Activated naive CD8-positive, alpha-beta T cell treated with anti-CD3 and anti-CD28 coated beads for 36 hours (primary cell): Measurements from ENCODE around the gene GUCA2A. TPM values are rescaled to one million over a fixed set of nuclear protein-coding genes. Genes with fewer than 3 reads are reported as not detected.

Experiments
- DNase-seq: peaks from one replicate; pipeline ENCODE4 v3.0.0; 2021
- H3K27ac Mint-ChIP-seq: one replicate; pipeline ENCODE4 v1.8.0; 2022; ENCODE audit warnings: mild to moderate bottlenecking, moderate library complexity, mixed read lengths
- H3K27me3 Mint-ChIP-seq: one replicate; pipeline ENCODE4 v1.8.0; 2022; ENCODE audit warnings: mild to moderate bottlenecking, mixed read lengths
- H3K36me3 Mint-ChIP-seq: one replicate; pipeline ENCODE4 v1.8.0; 2021; ENCODE audit warnings: mild to moderate bottlenecking, mixed read lengths
- H3K4me1 Mint-ChIP-seq: one replicate; pipeline ENCODE4 v1.8.0; 2021; ENCODE audit warnings: mixed read lengths
- H3K4me3 Mint-ChIP-seq: one replicate; pipeline ENCODE4 v1.8.0; 2022; ENCODE audit warnings: mild to moderate bottlenecking, moderate library complexity, mixed read lengths
- H3K9me3 Mint-ChIP-seq: one replicate; pipeline ENCODE4 v1.8.0; 2022; ENCODE audit warnings: mixed read lengths
- total RNA-seq, 2 experiments: library from RNA; stranded (reverse); gene quantifications; one replicate each; pipeline ENCODE4 v1.2.3, GENCODE V29; 2021

The GUCA2A gene
- total RNA-seq, 2 experiments from 2014 or later: not detected

DNA sequence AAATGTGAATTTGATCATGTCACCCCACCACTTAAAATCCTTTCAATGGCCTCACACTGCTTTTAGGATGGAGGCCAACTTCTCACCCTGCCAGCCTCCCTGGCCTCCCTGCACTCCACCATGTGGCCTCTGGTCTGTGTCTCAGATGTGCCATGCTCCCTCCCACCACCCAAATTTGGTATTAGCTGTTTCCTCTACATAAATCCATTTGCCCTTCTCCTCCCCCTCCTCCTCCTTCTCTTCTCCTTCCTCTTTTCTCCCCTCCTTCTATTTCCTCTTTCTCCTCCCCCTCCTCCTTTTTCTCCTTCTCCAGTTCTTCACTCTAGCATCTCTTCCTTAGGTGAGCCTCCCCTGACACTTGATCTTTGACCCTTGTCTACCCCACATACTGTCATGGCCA, 28.1 kb downstream of the GUCA2A start:
- no peak for DNase-seq
- H3K4me3 Mint-ChIP-seq: no peak overlapping the region
- H3K4me1 Mint-ChIP-seq: no peaks in the 10 kb centered on the region
- H3K27me3 Mint-ChIP-seq: no peaks in the 10 kb centered on the region
- no peaks in the 10 kb centered on the region for H3K36me3 Mint-ChIP-seq
- no peak overlapping the region for H3K27ac Mint-ChIP-seq
- no peaks in the 10 kb centered on the region for H3K9me3 Mint-ChIP-seq

DNA sequence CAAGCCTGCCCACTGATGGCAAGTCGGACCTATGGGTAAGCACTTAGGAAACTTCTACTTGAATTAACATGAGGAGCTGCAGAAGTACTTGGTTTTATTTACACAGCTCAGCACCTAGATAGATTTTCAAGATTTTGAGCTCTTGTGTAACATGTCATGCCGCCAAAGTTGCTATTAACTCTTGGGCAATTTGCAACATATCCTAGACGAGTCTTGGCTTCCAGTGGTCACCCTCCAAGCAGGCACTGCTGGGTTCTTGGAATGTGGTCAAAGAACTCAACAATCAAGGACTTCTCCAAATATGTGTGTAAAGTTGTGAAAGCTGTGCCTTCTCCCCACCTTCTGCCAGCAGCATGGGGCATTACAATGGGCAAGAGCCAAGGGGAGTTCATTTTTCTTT, 29.1 kb downstream of the GUCA2A start:
- H3K9me3 Mint-ChIP-seq: no peaks in the 10 kb centered on the region
- H3K27ac Mint-ChIP-seq: no peak overlapping the region
- no peaks in the 10 kb centered on the region for H3K4me1 Mint-ChIP-seq
- H3K4me3 Mint-ChIP-seq: no peak overlapping the region
- H3K27me3 Mint-ChIP-seq: no peaks in the 10 kb centered on the region
- DNase-seq: no peak
- H3K36me3 Mint-ChIP-seq: no peaks in the 10 kb centered on the region

DNA sequence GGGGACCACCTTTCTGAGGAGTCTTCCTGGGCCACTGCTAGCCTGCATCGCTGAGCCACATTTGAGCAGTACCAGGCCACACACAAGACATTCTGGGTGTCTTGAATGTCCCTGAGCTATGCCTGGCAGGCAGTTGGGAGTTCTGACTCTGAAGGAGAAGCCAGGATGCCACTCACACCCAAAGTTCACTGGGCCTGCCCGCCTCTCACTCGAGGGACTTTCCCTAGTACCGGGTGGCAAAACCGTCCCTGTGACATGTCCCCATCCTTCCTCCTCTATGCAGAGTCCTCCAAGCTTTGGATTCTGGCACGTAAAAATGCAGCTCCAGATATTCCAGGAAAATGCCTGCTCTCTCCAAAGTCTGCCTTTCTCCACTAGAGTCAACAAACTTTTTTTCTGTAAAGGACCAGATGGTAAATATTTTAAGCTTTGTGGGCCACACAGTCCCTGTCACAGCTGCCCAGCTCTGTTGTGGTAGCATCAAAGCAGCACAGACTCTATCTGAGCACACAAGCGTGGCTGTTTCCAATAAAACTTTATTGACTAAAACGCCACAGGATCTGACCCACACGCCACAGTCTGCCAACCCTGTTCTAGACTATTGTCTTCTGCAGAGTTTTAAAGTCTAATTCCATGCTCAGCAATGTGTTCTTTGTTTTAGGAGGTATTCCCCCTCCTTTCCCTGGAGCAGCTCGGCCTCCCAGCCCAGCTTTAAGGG, 30.6 kb downstream of the GUCA2A start:
- no peaks in the 10 kb centered on the region for H3K9me3 Mint-ChIP-seq
- H3K4me3 Mint-ChIP-seq: no peak overlapping the region
- peaks cover 10% of the 10 kb centered on the region for H3K27me3 Mint-ChIP-seq
- H3K4me1 Mint-ChIP-seq: no peaks in the 10 kb centered on the region
- no peak for DNase-seq
- H3K36me3 Mint-ChIP-seq: no peaks in the 10 kb centered on the region
- no peak overlapping the region for H3K27ac Mint-ChIP-seq

DNA sequence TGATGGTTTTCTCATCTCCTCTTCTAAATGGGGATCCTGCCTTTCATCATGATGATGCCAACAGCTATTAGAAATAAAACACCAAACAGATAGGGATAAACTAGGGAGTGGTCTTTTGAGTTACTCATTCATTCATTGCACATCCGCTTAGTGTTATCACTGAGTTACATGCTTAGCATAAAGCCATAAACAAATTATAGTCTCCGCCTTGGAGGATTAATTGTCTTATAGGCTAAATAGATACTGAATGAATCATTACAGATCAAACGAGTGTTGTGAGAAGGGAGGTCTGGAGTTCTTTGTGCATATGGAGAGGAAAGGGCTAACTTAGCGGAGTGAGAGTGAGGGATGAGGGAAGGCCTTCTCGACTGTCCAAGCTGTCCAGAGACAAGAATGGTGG, 31.2 kb downstream of the GUCA2A start:
- no peak for DNase-seq
- H3K4me1 Mint-ChIP-seq: no peaks in the 10 kb centered on the region
- no peak overlapping the region for H3K4me3 Mint-ChIP-seq
- no peaks in the 10 kb centered on the region for H3K36me3 Mint-ChIP-seq
- H3K27me3 Mint-ChIP-seq: peaks cover 10% of the 10 kb centered on the region
- no peak overlapping the region for H3K27ac Mint-ChIP-seq
- H3K9me3 Mint-ChIP-seq: no peaks in the 10 kb centered on the region

DNA sequence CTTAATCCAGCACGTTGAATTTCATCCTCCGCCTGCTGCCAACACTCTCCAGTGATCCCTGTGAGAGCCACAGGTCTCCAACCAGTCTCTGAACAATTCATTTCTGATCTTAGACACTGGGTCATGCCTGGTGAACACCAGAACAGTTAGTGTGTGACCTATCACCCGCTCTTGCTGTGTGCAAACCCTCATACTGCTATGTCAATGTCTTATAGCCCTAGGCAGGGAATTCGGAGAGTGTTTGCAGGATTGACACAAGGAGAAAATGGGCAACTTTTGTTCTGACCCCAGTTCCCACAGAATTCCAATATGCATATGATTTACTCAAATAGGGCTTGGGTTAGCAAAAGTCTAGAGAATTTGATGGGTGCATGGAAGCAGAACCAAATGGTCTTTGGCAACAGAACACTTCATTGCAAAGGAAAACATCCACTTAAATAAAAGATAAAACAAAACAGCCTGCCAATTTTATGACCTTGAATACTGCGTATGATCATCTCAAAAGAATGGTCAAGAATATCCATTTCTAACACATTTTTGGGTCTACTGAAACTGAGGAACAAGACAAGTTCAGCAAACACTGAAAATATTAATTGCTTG, 34.4 kb downstream of the GUCA2A start:
- no peak overlapping the region for H3K4me3 Mint-ChIP-seq
- H3K27ac Mint-ChIP-seq: no peak overlapping the region
- H3K27me3 Mint-ChIP-seq: peaks cover 10% of the 10 kb centered on the region
- H3K4me1 Mint-ChIP-seq: no peaks in the 10 kb centered on the region
- H3K9me3 Mint-ChIP-seq: no peaks in the 10 kb centered on the region
- no peak for DNase-seq
- no peaks in the 10 kb centered on the region for H3K36me3 Mint-ChIP-seq

DNA sequence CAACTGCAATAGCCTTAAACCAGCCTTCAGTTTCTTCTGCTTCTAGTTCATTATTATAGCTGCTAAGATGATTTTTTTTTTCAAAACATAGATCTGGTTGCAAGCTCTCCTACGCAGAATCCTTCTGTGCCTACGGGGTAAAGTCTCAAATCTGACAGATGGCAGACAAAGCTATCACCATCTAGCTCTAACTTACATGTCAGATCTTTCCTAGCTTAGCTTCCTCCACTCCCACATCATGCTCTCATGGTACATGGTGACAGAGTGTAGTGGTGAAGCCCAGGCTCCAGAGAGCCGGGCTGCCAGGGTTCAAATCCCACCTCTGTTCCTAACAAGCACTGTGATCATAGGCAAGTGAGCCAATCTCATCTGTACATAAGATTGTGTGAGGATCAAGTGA, 35.6 kb downstream of the GUCA2A start:
- H3K27me3 Mint-ChIP-seq: peaks cover 10% of the 10 kb centered on the region
- H3K4me1 Mint-ChIP-seq: no peaks in the 10 kb centered on the region
- H3K27ac Mint-ChIP-seq: no peak overlapping the region
- no peaks in the 10 kb centered on the region for H3K36me3 Mint-ChIP-seq
- H3K9me3 Mint-ChIP-seq: no peaks in the 10 kb centered on the region
- DNase-seq: no peak
- no peak overlapping the region for H3K4me3 Mint-ChIP-seq

DNA sequence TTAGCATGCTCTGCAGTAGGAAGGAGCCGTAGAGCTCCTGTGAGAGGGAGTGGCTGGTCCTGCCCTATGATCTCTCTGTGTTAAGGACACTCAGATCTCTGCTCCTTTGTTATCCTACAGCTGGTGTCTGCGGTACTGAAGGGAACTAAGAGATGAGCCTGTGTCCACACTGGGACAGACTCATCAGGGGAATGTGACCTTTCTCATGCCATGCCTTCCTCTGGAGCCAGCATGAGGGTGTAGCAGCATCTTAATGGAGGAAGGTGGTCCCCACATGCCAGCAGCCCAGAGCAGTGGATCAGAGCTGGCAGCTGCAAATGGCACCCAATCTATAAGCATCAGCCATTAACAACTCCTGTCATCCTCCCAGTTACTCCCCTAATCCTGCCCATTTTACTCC, 36.0 kb downstream of the GUCA2A start:
- Mint-ChIP-seq H3K4me1 (no peaks in the 10 kb centered on the region), H3K9me3 (no peaks in the 10 kb centered on the region), H3K27me3 (peaks cover 10% of the 10 kb centered on the region), H3K36me3 (no peaks in the 10 kb centered on the region), H3K4me3 (no peak overlapping the region), H3K27ac (no peak overlapping the region)
- DNase-seq: no peak

DNA sequence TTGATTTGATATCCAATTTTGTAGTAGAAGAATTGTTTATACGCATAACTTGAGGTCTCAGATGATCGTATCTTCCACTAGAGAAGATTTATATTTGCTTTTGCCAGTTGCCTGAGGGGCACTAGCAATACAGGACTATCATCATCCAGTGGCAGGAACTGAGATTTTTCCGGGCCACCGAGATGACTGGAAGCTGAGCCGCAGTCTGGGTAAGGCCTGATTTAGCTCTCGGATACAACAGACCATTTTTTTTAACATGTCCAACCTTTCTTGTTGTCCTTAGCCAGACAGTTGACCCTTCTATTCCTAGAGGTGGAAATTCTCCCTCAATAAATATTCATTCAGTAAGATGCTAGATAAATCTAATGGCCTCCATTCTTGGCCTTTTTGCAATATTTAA, 36.8 kb downstream of the GUCA2A start:
- H3K9me3 Mint-ChIP-seq: no peaks in the 10 kb centered on the region
- H3K4me3 Mint-ChIP-seq: no peak overlapping the region
- no peaks in the 10 kb centered on the region for H3K4me1 Mint-ChIP-seq
- H3K36me3 Mint-ChIP-seq: no peaks in the 10 kb centered on the region
- no peak for DNase-seq
- H3K27ac Mint-ChIP-seq: no peak overlapping the region
- H3K27me3 Mint-ChIP-seq: peaks cover 10% of the 10 kb centered on the region

DNA sequence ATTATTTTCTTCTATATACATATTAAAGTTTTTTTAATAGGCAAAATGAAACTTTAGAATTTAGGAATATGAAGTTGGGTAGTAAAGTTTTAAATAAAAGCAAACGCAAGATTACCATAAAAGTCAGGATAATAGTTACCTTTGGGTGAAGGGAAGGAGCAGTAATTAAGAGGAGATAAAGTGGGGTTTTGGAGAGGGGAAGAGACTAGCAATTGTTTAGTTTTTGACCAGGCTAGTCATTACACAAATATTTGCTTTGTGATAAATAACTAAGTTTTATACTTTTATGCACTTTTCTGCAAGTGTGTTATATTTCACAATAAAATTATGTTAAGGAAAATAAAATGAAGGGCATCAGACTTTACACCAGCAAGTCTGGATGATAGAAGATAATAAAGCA, 39.0 kb downstream of the GUCA2A start:
- Mint-ChIP-seq H3K27me3 (peaks cover 10% of the 10 kb centered on the region), H3K4me3 (no peak overlapping the region), H3K36me3 (peaks cover 2% of the 10 kb centered on the region), H3K27ac (no peak overlapping the region), H3K4me1 (no peaks in the 10 kb centered on the region), H3K9me3 (peaks cover 3% of the 10 kb centered on the region)
- DNase-seq: no peak

DNA sequence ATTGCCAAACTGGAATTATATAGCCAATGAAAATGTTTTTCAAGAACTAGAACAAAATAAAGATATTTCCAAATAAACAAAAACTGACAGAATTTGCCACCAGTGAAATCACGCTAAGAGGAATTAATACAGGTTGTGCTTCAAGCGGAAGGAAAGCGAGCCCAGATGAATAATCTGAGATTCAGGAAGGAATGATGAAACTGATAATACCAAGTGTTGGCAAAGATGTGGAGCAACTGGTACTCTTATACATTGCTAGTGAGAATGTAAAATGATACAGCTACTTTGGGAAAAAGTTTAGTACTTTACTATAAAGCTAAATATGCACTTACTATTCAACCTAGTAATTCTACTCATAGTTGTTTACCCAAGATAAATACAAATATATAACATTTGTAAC, 42.1 kb downstream of the GUCA2A start:
- no peaks in the 10 kb centered on the region for H3K27me3 Mint-ChIP-seq
- H3K9me3 Mint-ChIP-seq: peaks cover 3% of the 10 kb centered on the region
- no peak overlapping the region for H3K27ac Mint-ChIP-seq
- DNase-seq: no peak
- H3K4me3 Mint-ChIP-seq: no peak overlapping the region
- H3K36me3 Mint-ChIP-seq: peaks cover 2% of the 10 kb centered on the region
- no peaks in the 10 kb centered on the region for H3K4me1 Mint-ChIP-seq

DNA sequence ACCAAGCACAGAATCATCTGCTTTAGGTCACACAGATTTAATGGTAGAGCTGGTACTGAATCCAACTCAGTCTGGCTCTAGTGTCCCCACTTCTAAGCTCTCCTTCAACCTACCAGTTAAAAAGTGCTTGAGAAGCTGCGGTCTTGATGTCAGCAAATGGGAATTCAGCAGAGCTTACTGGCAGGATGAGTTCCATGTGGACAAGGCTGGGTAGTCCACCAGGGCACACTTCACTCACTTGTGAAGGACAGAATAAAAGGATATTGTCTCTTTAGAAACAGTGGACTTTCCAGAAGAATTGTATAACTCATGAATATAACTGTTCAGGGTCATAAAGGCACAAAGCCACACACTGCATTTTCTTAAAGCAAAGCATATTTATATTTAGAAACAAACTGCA, 46.4 kb downstream of the GUCA2A start:
- H3K36me3 Mint-ChIP-seq: peaks cover 2% of the 10 kb centered on the region

DNA sequence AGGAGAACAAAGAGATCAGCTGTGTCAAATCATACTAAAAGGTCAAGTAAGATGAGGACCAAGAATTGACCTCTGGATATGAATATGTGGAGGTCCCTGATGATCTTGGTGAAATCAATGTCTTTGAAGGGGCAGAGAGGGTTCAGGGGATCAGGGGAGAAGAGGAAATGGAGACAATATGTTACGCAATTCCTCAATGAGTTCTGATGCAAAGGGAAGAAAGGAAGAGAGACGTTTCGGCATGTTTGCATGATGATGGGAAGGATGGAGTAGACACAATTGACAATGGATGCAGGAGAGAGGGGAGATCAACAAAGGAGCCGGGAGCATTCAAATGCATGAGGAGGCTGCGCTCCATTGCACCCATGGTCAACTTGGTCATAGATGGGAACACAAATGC, 47.3 kb downstream of the GUCA2A start:
- Mint-ChIP-seq H3K36me3 (peaks cover 2% of the 10 kb centered on the region), H3K9me3 (peaks cover 1% of the 10 kb centered on the region), H3K4me3 (no peak overlapping the region), H3K4me1 (no peaks in the 10 kb centered on the region), H3K27ac (no peak overlapping the region), H3K27me3 (peaks cover 12% of the 10 kb centered on the region)
- no peak for DNase-seq

More for the DNA sequence above, 46.4 kb downstream of the GUCA2A start:
- Mint-ChIP-seq H3K9me3 (peaks cover 3% of the 10 kb centered on the region), H3K4me1 (no peaks in the 10 kb centered on the region), H3K4me3 (no peak overlapping the region), H3K27me3 (peaks cover 12% of the 10 kb centered on the region), H3K27ac (no peak overlapping the region)
- no peak for DNase-seq

DNA sequence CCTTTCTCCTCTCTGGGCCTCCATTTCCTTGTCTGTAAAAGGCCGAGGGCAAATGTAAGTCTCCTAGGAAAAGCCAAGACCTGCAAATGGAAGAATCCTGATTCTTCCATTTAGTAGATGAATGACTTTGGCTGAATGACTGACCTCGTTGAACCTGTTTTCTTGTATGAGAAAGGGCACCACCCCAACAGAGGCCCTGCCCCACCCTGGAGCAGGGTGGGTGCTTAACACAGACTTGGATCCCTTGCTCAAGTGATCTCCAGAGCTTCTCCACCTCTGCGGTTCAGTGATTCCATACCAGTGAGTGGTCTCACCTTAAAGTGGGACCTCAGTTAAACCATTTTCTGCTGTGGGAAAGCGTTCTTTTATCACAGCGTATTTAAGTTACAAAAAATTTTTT, 50.3 kb downstream of the GUCA2A start:
- H3K27ac Mint-ChIP-seq: no peak overlapping the region
- no peak overlapping the region for H3K4me3 Mint-ChIP-seq
- no peaks in the 10 kb centered on the region for H3K4me1 Mint-ChIP-seq
- DNase-seq: no peak
- H3K9me3 Mint-ChIP-seq: no peaks in the 10 kb centered on the region
- H3K27me3 Mint-ChIP-seq: peaks cover 12% of the 10 kb centered on the region
- no peaks in the 10 kb centered on the region for H3K36me3 Mint-ChIP-seq
